ENCODE results near the gene MMP28. TPM values are rescaled to one million over a fixed set of nuclear protein-coding genes. Genes with fewer than 3 reads are reported as not detected.
A peak's percentile ranks its signal among the peaks of the same experiment; 100 is the strongest.

MMP28 gene
- total and polyA plus RNA-seq, 4 donors: 1.5 to 6.4 (median 4.9) TPM

DNA sequence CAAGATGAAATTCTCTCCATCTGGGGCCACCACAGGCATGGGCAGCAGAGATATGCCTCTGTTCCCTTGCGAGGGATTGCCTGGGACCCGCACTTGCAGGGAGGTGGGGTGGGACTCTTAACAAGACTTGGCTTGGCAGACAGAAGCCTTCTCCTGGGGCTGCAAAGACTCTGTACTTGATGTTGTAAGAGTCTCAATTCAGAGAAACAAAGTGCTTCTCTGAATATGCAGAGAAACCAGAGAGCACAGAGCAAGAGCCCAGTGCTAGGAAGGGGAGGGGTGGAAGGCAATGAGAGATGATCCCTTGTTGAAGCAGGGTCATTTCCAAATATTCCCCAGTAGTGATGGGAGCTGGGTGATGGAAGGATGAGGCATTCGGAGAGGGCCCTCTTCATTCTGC lies 2.2 kb downstream of the MMP28 start:
- no peaks in the 10 kb centered on the region for H3K27me3 ChIP-seq (ENCODE audit: control insufficient read depth in 1 of 2, insufficient read depth in 2 of 2, low read length in 1 of 2)
- no peaks in the 10 kb centered on the region for H3K9me3 ChIP-seq (ENCODE audit: control insufficient read depth, low read length)
- no peaks in the 10 kb centered on the region for H3K36me3 ChIP-seq (ENCODE audit: control insufficient read depth in 1 of 2, insufficient read depth in 2 of 2, low read length in 1 of 2)
- intact Hi-C loops (cut with DNase I): no loop called here
- H3K4me3 ChIP-seq (ENCODE audit: low read length in 2 of 2): no peak overlapping the region
- WGBS, 2 donors: 79 to 81% methylated on average over 3 of the region's 3 CpGs
- ATAC-seq (ENCODE audit: low FRiP score) (no peak), DNase-seq (no peak)
- H3K27ac ChIP-seq (ENCODE audit: low read depth in 1 of 2, low read length in 2 of 2): no peak overlapping the region
- no peaks in the 10 kb centered on the region for H3K4me1 ChIP-seq (ENCODE audit: control insufficient read depth in 1 of 2, insufficient read depth in 2 of 2, low read length in 2 of 2)

DNA sequence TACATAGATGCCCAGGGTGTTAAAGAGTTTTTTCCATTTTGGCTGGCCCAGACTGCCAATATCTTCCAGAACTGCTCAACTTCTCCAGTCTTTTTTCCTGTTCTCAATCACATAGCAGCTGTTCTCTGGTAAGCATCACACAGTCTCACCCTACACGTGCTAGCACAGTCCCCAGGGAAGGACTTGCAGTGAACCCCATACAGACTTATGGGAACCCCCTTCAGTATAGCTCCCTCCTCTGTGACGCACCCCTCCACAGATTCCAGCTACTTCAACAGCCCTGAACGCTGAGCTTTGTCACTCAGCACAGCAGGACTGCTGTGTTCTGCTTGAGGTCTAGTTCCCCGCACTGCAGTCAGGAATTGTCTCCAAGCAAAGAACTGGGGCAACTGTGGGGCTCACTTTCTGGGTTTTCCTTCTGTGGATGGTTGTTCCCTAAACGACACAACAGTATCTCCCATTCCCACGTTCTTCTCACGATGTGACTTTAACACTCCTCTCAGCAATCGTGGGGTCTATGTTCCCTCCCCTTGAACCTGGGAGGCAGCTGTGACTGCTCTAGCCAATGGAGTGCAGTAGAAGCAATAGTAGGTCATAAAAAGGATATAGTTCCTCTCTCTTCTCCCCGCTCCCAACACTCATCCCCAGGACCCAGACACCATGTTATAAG lies 3.6 kb downstream of the MMP28 start:
- no peak overlapping the region for H3K4me3 ChIP-seq (ENCODE audit: low read length in 2 of 2)
- H3K9me3 ChIP-seq (ENCODE audit: control insufficient read depth, low read length): no peaks in the 10 kb centered on the region
- intact Hi-C loops (cut with DNase I): no loop called here
- WGBS, 2 donors: 63 to 73% methylated on average over 9 of the region's 9 CpGs
- H3K27me3 ChIP-seq (ENCODE audit: control insufficient read depth in 1 of 2, insufficient read depth in 2 of 2, low read length in 1 of 2): no peaks in the 10 kb centered on the region
- DNase-seq (no peak), ATAC-seq (ENCODE audit: low FRiP score) (no peak)
- no peak overlapping the region for H3K27ac ChIP-seq (ENCODE audit: low read depth in 1 of 2, low read length in 2 of 2)
- H3K4me1 ChIP-seq (ENCODE audit: control insufficient read depth in 1 of 2, insufficient read depth in 2 of 2, low read length in 2 of 2): no peaks in the 10 kb centered on the region
- H3K36me3 ChIP-seq (ENCODE audit: control insufficient read depth in 1 of 2, insufficient read depth in 2 of 2, low read length in 1 of 2): no peaks in the 10 kb centered on the region

GRCh38 chr17:35790841-35791240 lies 4.6 kb downstream of the MMP28 start:
- no peaks in the 10 kb centered on the region for H3K4me1 ChIP-seq (ENCODE audit: control insufficient read depth in 1 of 2, insufficient read depth in 2 of 2, low read length in 2 of 2)
- H3K9me3 ChIP-seq (ENCODE audit: control insufficient read depth, low read length): no peaks in the 10 kb centered on the region
- no peak overlapping the region for H3K4me3 ChIP-seq (ENCODE audit: low read length in 2 of 2)
- 94 to 98% methylated on average over 3 of the region's 3 CpGs for WGBS, 2 donors
- no peaks in the 10 kb centered on the region for H3K36me3 ChIP-seq (ENCODE audit: control insufficient read depth in 1 of 2, insufficient read depth in 2 of 2, low read length in 1 of 2)
- H3K27ac ChIP-seq (ENCODE audit: low read depth in 1 of 2, low read length in 2 of 2): no peak overlapping the region
- H3K27me3 ChIP-seq (ENCODE audit: control insufficient read depth in 1 of 2, insufficient read depth in 2 of 2, low read length in 1 of 2): no peaks in the 10 kb centered on the region
- ATAC-seq (ENCODE audit: low FRiP score) (no peak), DNase-seq (no peak)
- intact Hi-C loops (cut with DNase I): no loop called here

- no peak for DNase-seq
- WGBS, 2 donors: 26 to 31% methylated on average over 2 of the region's 2 CpGs
- no peaks in the 10 kb centered on the region for H3K4me1 ChIP-seq (ENCODE audit: control insufficient read depth in 1 of 2, insufficient read depth in 2 of 2, low read length in 2 of 2)
These were observed 6.7 kb downstream of the MMP28 start for GRCh38 chr17:35788477-35789368.

GRCh38 chr17:35786941-35787432 lies 8.5 kb downstream of the MMP28 start:
- H3K9me3 ChIP-seq (ENCODE audit: control insufficient read depth, low read length): no peaks in the 10 kb centered on the region
- H3K4me1 ChIP-seq (ENCODE audit: control insufficient read depth in 1 of 2, insufficient read depth in 2 of 2, low read length in 2 of 2): no peaks in the 10 kb centered on the region
- ATAC-seq (ENCODE audit: low FRiP score) (no peak), DNase-seq (no peak)
- no peaks in the 10 kb centered on the region for H3K27me3 ChIP-seq (ENCODE audit: control insufficient read depth in 1 of 2, insufficient read depth in 2 of 2, low read length in 1 of 2)
- no peak overlapping the region for H3K4me3 ChIP-seq (ENCODE audit: low read length in 2 of 2)
- intact Hi-C loops (cut with DNase I): no loop called here
- H3K36me3 ChIP-seq (ENCODE audit: control insufficient read depth in 1 of 2, insufficient read depth in 2 of 2, low read length in 1 of 2): no peaks in the 10 kb centered on the region
- no peak overlapping the region for H3K27ac ChIP-seq (ENCODE audit: low read depth in 1 of 2, low read length in 2 of 2)
- WGBS, 2 donors: 66 to 70% methylated on average over 3 of the region's 3 CpGs

More at GRCh38 chr17:35788477-35789368, 6.7 kb downstream of the MMP28 start:
- ATAC-seq (ENCODE audit: low FRiP score): peak; percentile 72
- H3K36me3 ChIP-seq (ENCODE audit: control insufficient read depth in 1 of 2, insufficient read depth in 2 of 2, low read length in 1 of 2): no peaks in the 10 kb centered on the region
- no peaks in the 10 kb centered on the region for H3K27me3 ChIP-seq (ENCODE audit: control insufficient read depth in 1 of 2, insufficient read depth in 2 of 2, low read length in 1 of 2)
- no peak overlapping the region for H3K27ac ChIP-seq (ENCODE audit: low read depth in 1 of 2, low read length in 2 of 2)
- H3K4me3 ChIP-seq (ENCODE audit: low read length in 2 of 2): no peak overlapping the region
- no peaks in the 10 kb centered on the region for H3K9me3 ChIP-seq (ENCODE audit: control insufficient read depth, low read length)
- intact Hi-C loops (cut with DNase I): no loop called here

DNA sequence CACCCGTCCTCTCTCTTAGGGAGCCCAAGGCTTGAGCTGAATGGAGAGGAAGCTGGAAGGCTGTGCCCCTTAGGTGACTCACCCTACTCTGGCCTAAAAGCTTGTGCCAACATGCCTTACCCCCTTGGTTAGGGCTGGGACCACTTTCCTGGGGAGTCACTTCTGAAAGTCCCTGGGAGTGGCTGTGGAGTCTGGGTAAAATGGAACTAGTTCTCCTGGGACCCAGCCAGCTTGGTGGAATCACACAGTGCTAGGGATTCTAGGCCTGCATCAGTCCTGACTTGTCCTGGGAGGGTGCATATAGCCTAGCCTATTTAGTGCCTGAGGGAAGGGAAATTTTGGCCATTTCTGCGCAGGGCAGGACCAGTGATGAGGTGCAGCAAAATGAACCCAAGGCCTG lies 10.5 kb downstream of the MMP28 start:
- WGBS, 2 donors: 85 to 96% methylated on average over 2 of the region's 2 CpGs
- Histone ChIP-seq H3K27ac (ENCODE audit: low read depth in 1 of 2, low read length in 2 of 2) (no peak overlapping the region), H3K9me3 (ENCODE audit: control insufficient read depth, low read length) (no peaks in the 10 kb centered on the region), H3K36me3 (ENCODE audit: control insufficient read depth in 1 of 2, insufficient read depth in 2 of 2, low read length in 1 of 2) (no peaks in the 10 kb centered on the region), H3K27me3 (ENCODE audit: control insufficient read depth in 1 of 2, insufficient read depth in 2 of 2, low read length in 1 of 2) (no peaks in the 10 kb centered on the region), H3K4me1 (ENCODE audit: control insufficient read depth in 1 of 2, insufficient read depth in 2 of 2, low read length in 2 of 2) (no peaks in the 10 kb centered on the region), H3K4me3 (ENCODE audit: low read length in 2 of 2) (no peak overlapping the region)
- intact Hi-C loops (cut with DNase I): no loop called here
- no peak for DNase-seq
- no peak for ATAC-seq (ENCODE audit: low FRiP score)

DNA sequence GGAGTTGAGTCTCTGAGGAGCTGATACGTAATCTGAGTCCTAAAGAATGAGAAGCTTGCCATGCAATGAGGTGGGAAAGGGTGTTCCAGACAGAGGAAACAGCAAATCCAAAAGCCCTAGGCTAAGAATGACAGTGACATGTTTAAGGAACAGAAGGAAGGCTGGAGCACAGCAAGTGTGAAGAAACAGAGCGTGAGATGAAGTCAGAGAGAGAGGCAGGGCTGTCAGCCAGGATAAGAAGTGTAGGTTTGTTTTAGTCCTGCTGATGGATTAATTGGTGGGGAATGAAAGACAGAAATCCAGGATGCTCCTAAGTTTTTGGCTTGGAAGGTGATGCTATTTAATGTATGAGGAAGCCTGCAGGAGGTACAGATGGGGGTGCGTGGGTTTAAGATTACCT lies 14.5 kb downstream of the MMP28 start:
- Histone ChIP-seq H3K4me1 (ENCODE audit: control insufficient read depth in 1 of 2, insufficient read depth in 2 of 2, low read length in 2 of 2) (no peaks in the 10 kb centered on the region), H3K36me3 (ENCODE audit: control insufficient read depth in 1 of 2, insufficient read depth in 2 of 2, low read length in 1 of 2) (no peaks in the 10 kb centered on the region), H3K4me3 (ENCODE audit: low read length in 2 of 2) (no peak overlapping the region), H3K9me3 (ENCODE audit: control insufficient read depth, low read length) (no peaks in the 10 kb centered on the region), H3K27me3 (ENCODE audit: control insufficient read depth in 1 of 2, insufficient read depth in 2 of 2, low read length in 1 of 2) (no peaks in the 10 kb centered on the region), H3K27ac (ENCODE audit: low read depth in 1 of 2, low read length in 2 of 2) (no peak overlapping the region)
- no peak for DNase-seq
- 44 to 62% methylated on average over 3 of the region's 3 CpGs for WGBS, 2 donors
- intact Hi-C loops (cut with DNase I): no loop called here
- no peak for ATAC-seq (ENCODE audit: low FRiP score)

GRCh38 chr17:35778641-35779196 lies 16.7 kb downstream of the MMP28 start:
- no peaks in the 10 kb centered on the region for H3K9me3 ChIP-seq (ENCODE audit: control insufficient read depth, low read length)
- intact Hi-C loops (cut with DNase I): no loop called here
- no peaks in the 10 kb centered on the region for H3K4me1 ChIP-seq (ENCODE audit: control insufficient read depth in 1 of 2, insufficient read depth in 2 of 2, low read length in 2 of 2)
- H3K27me3 ChIP-seq (ENCODE audit: control insufficient read depth in 1 of 2, insufficient read depth in 2 of 2, low read length in 1 of 2): no peaks in the 10 kb centered on the region
- 94% methylated on average over 16 of the region's 16 CpGs for WGBS, 2 donors
- H3K4me3 ChIP-seq (ENCODE audit: low read length in 2 of 2): no peak overlapping the region
- no peaks in the 10 kb centered on the region for H3K36me3 ChIP-seq (ENCODE audit: control insufficient read depth in 1 of 2, insufficient read depth in 2 of 2, low read length in 1 of 2)
- ATAC-seq (ENCODE audit: low FRiP score): no peak
- no peak for DNase-seq
- H3K27ac ChIP-seq (ENCODE audit: low read depth in 1 of 2, low read length in 2 of 2): no peak overlapping the region
